Right cardiac atrium (tissue), 5 donors: ENCODE results near the gene SOX6. TPM values are rescaled to one million over a fixed set of nuclear protein-coding genes. Genes with fewer than 3 reads are reported as not detected.

Source experiments
- ATAC-seq, 2 donors: fragments of 200-7000 bp; cut with Tn5 transposase; one replicate each; pipeline versions ENCODE4 v1.8.0 to v1.9.1; 2020; ENCODE audit warnings: moderate library complexity in 2 of 2, mild to moderate bottlenecking in 1 of 2
- DNase-seq, 3 donors: peaks; one replicate each; pipeline ENCODE4 v3.0.0-alpha.2; 2020
- H3K27ac ChIP-seq: one replicate; pipeline ENCODE4 v1.5.1; 2013; ENCODE audit warnings: mild to moderate bottlenecking, low read length, control low read depth, moderate library complexity
- H3K27me3 ChIP-seq: one replicate; pipeline ENCODE4 v1.6.1; 2013; ENCODE audit not compliant: control insufficient read depth, insufficient read depth
- H3K4me1 ChIP-seq: one replicate; pipeline ENCODE4 v1.6.1; 2013; ENCODE audit warnings: low read length; ENCODE audit not compliant: control insufficient read depth, insufficient read depth
- H3K4me3 ChIP-seq: one replicate; pipeline ENCODE4 v1.5.1; 2013; ENCODE audit warnings: low read length, control low read depth
- H3K9me3 ChIP-seq: one replicate; pipeline ENCODE4 v1.6.1; 2013; ENCODE audit warnings: low read length; ENCODE audit not compliant: control insufficient read depth
- WGBS: extraction: QIAGEN DNeasy Blood & Tissue Kit; methylation state at CpG from one replicate; pipeline ENCODE4 v1.1.7; 2013; 5-methylcytosine and 5-hydroxymethylcytosine counted together
- intact Hi-C, 4 donors: fragments of 100-400 bp; cut with DNase I; formaldehyde crosslinking; loops; one replicate each; pipeline versions ENCODE4 v1.11.0 to v1.14.0; 2022 to 2023
- polyA plus RNA-seq: library from polyadenylated mRNA; stranded (reverse); fragments of 200-250 nt; gene quantifications from one replicate; pipeline ENCODE4 v1.2.3, GENCODE V29; 2013
- total RNA-seq, 4 donors: library from RNA; stranded (reverse); fragmentation: NEBNext Ultra II Directional; extraction: Animal tissue kit (Norgen Biotek cat#: 25700); gene quantifications; one replicate each; pipeline ENCODE4 v1.2.1, GENCODE V29; 2021
- donor health status: healthy with polysubstance abuse.
- donor health status: DM: no; HTN: yes; CAD: no.
- donor health status: DM: no; HTN: no; CAD: no.
- donor health status: DM: no; HTN: yes; CAD: no; lungs with severe emphysema.
- donor health status: DM: yes; HTN: yes; CAD: no.

Gene SOX6
- total and polyA plus RNA-seq, 5 donors, result 3.3 to 26.7 (median 22.4) TPM

GRCh38 chr11:16313846-16314245 lies 42.5 kb downstream of the SOX6 start:
- 48% methylated on average over 1 of the region's 1 CpG for WGBS

GRCh38 chr11:16312233-16312765 lies 44.0 kb downstream of the SOX6 start:
- intact Hi-C loops, result no loop called here
- 78% methylated on average over 3 of the region's 3 CpGs for WGBS
- DNase-seq (no peak), ATAC-seq (no peak)
- H3K27me3 ChIP-seq, result no peaks in the 10 kb centered on the region
- no peaks in the 10 kb centered on the region for H3K4me1 ChIP-seq
- no peak overlapping the region for H3K27ac ChIP-seq
- no peaks in the 10 kb centered on the region for H3K9me3 ChIP-seq
- H3K4me3 ChIP-seq, result no peak overlapping the region

More at GRCh38 chr11:16313846-16314245, 42.5 kb downstream of the SOX6 start:
- Histone ChIP-seq H3K9me3 (no peaks in the 10 kb centered on the region), H3K27me3 (no peaks in the 10 kb centered on the region), H3K4me3 (no peak overlapping the region), H3K4me1 (no peaks in the 10 kb centered on the region), H3K27ac (no peak overlapping the region)
- no peak for ATAC-seq
- no peak for DNase-seq
- intact Hi-C loops, result no loop called here

GRCh38 chr11:16311831-16312230 lies 44.5 kb downstream of the SOX6 start:
- no peaks in the 10 kb centered on the region for H3K4me1 ChIP-seq
- no peak for ATAC-seq
- no peak overlapping the region for H3K4me3 ChIP-seq
- H3K27me3 ChIP-seq, result no peaks in the 10 kb centered on the region
- intact Hi-C loops, result no loop called here
- no peak for DNase-seq
- H3K9me3 ChIP-seq, result no peaks in the 10 kb centered on the region
- no peak overlapping the region for H3K27ac ChIP-seq

GRCh38 chr11:16310943-16311342 lies 45.4 kb downstream of the SOX6 start:
- no peaks in the 10 kb centered on the region for H3K4me1 ChIP-seq
- no peak for ATAC-seq

GRCh38 chr11:16309226-16309625 lies 47.1 kb downstream of the SOX6 start:
- Histone ChIP-seq H3K9me3 (no peaks in the 10 kb centered on the region), H3K4me3 (no peak overlapping the region), H3K27me3 (no peaks in the 10 kb centered on the region), H3K4me1 (no peaks in the 10 kb centered on the region), H3K27ac (no peak overlapping the region)
- DNase-seq (no peak), ATAC-seq (no peak)
- intact Hi-C loops, result no loop called here
- 82% methylated on average over 2 of the region's 2 CpGs for whole genome bisulfite sequencing

More at GRCh38 chr11:16310943-16311342, 45.4 kb downstream of the SOX6 start:
- no peak for DNase-seq
- Histone ChIP-seq H3K4me3 (no peak overlapping the region), H3K9me3 (no peaks in the 10 kb centered on the region), H3K27ac (no peak overlapping the region), H3K27me3 (no peaks in the 10 kb centered on the region)
- intact Hi-C loops, result no loop called here

GRCh38 chr11:16301462-16301861 lies 54.9 kb downstream of the SOX6 start:
- ATAC-seq (no peak), DNase-seq (no peak)
- H3K4me3 ChIP-seq, result no peak overlapping the region
- no peaks in the 10 kb centered on the region for H3K27me3 ChIP-seq
- no peak overlapping the region for H3K27ac ChIP-seq
- no peaks in the 10 kb centered on the region for H3K9me3 ChIP-seq
- intact Hi-C loops, result no loop called here
- no peaks in the 10 kb centered on the region for H3K4me1 ChIP-seq
- 85% methylated on average over 2 of the region's 2 CpGs for WGBS

GRCh38 chr11:16299884-16300782 lies 56.2 kb downstream of the SOX6 start:
- DNase-seq (peak in 1 of 3 donors; percentile 18), ATAC-seq (no peak)
- Histone ChIP-seq H3K27me3 (no peaks in the 10 kb centered on the region), H3K4me3 (no peak overlapping the region), H3K9me3 (no peaks in the 10 kb centered on the region), H3K4me1 (no peaks in the 10 kb centered on the region), H3K27ac (no peak overlapping the region)
- intact Hi-C loops, result no loop called here
- WGBS, result 78% methylated on average over 8 of the region's 8 CpGs

- no peaks in the 10 kb centered on the region for H3K4me1 ChIP-seq
- no peak for DNase-seq
- intact Hi-C loops, result no loop called here
- H3K27ac ChIP-seq, result no peak overlapping the region
- WGBS, result 94% methylated on average over 4 of the region's 4 CpGs
- no peak overlapping the region for H3K4me3 ChIP-seq
- no peaks in the 10 kb centered on the region for H3K9me3 ChIP-seq
- ATAC-seq, result no peak
- no peaks in the 10 kb centered on the region for H3K27me3 ChIP-seq
Measured at GRCh38 chr11:16299390-16299789, 57.0 kb downstream of the SOX6 start.

GRCh38 chr11:16297332-16297731 lies 59.0 kb downstream of the SOX6 start:
- Histone ChIP-seq H3K4me1 (peaks cover 2% of the 10 kb centered on the region), H3K27me3 (no peaks in the 10 kb centered on the region), H3K27ac (no peak overlapping the region), H3K9me3 (no peaks in the 10 kb centered on the region), H3K4me3 (no peak overlapping the region)
- DNase-seq (no peak), ATAC-seq (no peak)
- intact Hi-C loops, result no loop called here
- 63% methylated on average over 3 of the region's 3 CpGs for WGBS

- Histone ChIP-seq H3K4me3 (no peak overlapping the region), H3K27me3 (no peaks in the 10 kb centered on the region), H3K4me1 (peaks cover 2% of the 10 kb centered on the region), H3K9me3 (no peaks in the 10 kb centered on the region), H3K27ac (no peak overlapping the region)
- DNase-seq (no peak), ATAC-seq (no peak)
- intact Hi-C loops, result no loop called here
- 89% methylated on average over 2 of the region's 2 CpGs for WGBS
Measured at GRCh38 chr11:16296273-16296672, 60.1 kb downstream of the SOX6 start.

GRCh38 chr11:16295592-16295991 lies 60.8 kb downstream of the SOX6 start:
- H3K27me3 ChIP-seq, result no peaks in the 10 kb centered on the region
- ATAC-seq (no peak), DNase-seq (no peak)
- no peak overlapping the region for H3K4me3 ChIP-seq
- no peak overlapping the region for H3K27ac ChIP-seq
- intact Hi-C loops, result no loop called here
- WGBS, result 23% methylated on average over 1 of the region's 1 CpG
- peaks cover 2% of the 10 kb centered on the region for H3K4me1 ChIP-seq
- no peaks in the 10 kb centered on the region for H3K9me3 ChIP-seq
